GM10266 (cell line): ENCODE data around the gene BAZ2B.

Experiments used
- DNase-seq: peaks from one replicate; pipeline ENCODE4 v3.0.0; 2012; ENCODE audit errors: extremely low spot score
- TF ChIP-seq, protein P1 (sequence below): IDR thresholded peaks from 2 replicates; pipeline ENCODE4 v1.5.1; 2012; ENCODE audit warnings: mild to moderate bottlenecking, low read depth; ENCODE audit not compliant: control insufficient read depth, insufficient read depth; ENCODE audit errors: missing control alignments

BAZ2B gene

GRCh38 chr2:159298967-159299366 is 317.4 kb downstream of the BAZ2B start:
- TF ChIP-seq, protein P1, sequence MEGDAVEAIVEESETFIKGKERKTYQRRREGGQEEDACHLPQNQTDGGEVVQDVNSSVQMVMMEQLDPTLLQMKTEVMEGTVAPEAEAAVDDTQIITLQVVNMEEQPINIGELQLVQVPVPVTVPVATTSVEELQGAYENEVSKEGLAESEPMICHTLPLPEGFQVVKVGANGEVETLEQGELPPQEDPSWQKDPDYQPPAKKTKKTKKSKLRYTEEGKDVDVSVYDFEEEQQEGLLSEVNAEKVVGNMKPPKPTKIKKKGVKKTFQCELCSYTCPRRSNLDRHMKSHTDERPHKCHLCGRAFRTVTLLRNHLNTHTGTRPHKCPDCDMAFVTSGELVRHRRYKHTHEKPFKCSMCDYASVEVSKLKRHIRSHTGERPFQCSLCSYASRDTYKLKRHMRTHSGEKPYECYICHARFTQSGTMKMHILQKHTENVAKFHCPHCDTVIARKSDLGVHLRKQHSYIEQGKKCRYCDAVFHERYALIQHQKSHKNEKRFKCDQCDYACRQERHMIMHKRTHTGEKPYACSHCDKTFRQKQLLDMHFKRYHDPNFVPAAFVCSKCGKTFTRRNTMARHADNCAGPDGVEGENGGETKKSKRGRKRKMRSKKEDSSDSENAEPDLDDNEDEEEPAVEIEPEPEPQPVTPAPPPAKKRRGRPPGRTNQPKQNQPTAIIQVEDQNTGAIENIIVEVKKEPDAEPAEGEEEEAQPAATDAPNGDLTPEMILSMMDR, result no peak
- DNase-seq, result no peak

GRCh38 chr2:159297042-159297707 is 319.2 kb downstream of the BAZ2B start:
- DNase-seq, result no peak
- TF ChIP-seq, protein P1, result no peak

DNA sequence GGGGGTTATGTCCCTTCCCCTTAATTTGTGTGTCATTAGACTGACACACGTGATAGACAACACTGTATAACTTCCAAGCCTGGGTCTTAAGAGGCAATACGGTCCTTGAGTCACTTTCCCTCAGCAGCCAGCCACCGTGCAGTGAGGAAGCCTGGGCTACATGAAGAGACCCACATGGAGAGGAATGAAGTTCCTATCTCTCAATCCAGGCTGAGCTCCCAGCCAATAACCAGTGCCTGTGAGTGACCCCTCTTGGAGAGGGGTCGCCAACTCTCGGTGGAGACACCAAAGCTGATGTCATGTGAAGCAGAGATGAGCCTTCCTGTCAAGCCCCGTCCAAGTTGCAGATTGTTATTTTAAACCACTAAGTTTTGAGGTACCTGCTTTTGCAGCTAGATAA is 324.2 kb downstream of the BAZ2B start:
- TF ChIP-seq, protein P1, result no peak
- no peak for DNase-seq

DNA sequence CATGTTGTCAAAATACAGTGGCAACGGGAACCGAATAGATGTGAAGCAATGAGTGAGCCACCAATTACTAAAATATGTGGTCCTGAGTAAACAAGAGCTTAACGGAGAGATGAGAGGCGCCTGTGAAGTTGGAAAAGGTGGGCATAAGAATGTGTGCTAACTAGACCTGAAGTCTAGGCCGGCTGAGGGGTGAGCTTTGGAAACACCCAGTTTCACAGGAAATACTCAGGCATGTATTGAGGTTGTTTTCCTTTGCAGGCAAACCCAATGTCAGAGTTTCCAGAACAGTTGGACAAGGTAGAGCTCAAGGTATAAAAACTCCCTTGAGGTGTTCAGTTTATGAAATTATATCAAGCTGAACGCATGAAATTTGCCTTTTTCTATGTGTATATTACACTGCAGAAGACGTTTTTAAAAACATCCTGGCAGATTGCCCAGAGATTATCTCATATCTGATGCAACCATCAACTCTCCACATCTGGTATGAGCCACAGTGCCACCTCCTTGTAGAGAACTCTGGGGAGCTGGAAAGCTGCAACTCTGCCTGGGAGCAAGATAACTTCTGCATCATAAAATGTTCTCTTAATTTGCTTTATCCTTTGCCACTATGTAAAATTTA is 325.9 kb downstream of the BAZ2B start:
- DNase-seq, result no peak
- TF ChIP-seq, protein P1, result no peak

DNA sequence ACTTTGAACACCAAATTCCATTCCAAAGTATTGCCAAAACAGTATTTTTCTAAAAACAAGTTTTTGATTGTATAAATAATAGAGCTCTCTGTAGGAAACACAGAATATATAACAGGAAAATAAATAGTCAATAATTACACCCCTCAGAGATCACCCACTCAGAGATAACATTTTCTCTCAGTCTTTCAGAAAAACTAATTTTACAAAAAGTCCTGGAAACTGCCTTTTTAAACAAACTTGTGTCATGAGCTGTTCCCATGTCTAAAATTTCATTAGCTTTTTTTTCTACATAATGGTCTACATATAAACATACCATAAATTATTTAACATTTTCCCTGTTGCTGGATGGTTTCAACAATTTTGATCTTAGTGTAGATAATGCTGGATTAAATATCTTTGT is 328.6 kb downstream of the BAZ2B start:
- TF ChIP-seq, protein P1, result no peak
- no peak for DNase-seq

DNA sequence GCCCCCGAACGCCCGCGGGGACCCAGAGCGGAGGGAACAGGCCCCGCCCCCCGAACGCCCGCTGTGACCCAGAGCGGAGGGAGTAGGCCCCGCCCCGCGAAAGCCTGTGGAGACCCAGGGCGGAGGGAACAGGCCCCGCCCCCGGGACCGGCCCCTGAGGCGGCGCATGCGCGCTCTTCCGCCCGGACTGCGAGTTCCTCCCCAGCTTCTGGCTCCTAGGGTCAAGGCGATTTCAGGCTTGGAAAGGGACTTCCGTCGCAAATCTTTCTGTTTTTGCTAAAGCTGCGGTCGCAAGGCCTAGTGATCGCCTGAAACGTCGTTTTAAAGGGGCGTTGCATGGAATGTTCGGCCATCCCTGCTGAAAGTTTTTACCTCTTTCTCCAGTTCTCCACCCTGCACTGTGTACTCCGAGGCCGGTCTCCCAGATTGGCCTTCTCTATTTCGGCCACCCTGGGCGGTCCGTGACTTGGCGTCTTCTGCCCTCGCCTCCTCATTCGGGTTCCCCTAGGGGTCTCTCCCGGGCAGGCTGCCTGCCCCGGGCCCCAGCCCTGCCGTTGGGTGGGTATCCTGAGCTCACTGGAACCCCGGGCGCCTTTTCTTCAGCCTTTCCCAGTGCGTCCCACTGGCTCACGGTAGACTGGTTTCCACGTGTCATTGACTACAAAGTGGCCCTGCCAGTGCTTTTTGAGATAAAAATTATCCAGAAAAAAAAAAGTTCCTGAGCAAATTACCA is 329.5 kb downstream of the BAZ2B start:
- DNase-seq, result peak; percentile 99
- TF ChIP-seq, protein P1, result no peak
